ENCODE results near the gene OR2AE1.
"Not testable (repeated sequence)": the region's sequence is repeated elsewhere in the genome, so short reads cannot be mapped to it uniquely, and the experiment has no call there.

The OR2AE1 gene

GRCh38 chr7:99894738-99895137 lies 17.9 kb upstream of the OR2AE1 start:
- Histone ChIP-seq H3K4ac (ENCODE audit: low read depth, low read length) (no peak overlapping the region), H3K56ac (ENCODE audit: low read length) (no peak overlapping the region)

GRCh38 chr7:99893280-99893679 lies 16.4 kb upstream of the OR2AE1 start:
- H2BK15ac ChIP-seq (replicated peaks; ENCODE audit: low read depth), result no peak overlapping the region
- no peak overlapping the region for H4K8ac ChIP-seq (ENCODE audit: low read depth, low read length)
- H2BK5ac ChIP-seq (ENCODE audit: low read length), result no peak overlapping the region
- H3K4me2 ChIP-seq (ENCODE audit: low read length), result no peak overlapping the region
- no peak for DNase-seq
- no peaks in the 10 kb centered on the region for H3K4me1 ChIP-seq (ENCODE audit: control insufficient read depth, low read depth, low read length)
- H3K4me3 ChIP-seq (ENCODE audit: low read length), result no peak overlapping the region
- H3K9ac ChIP-seq (ENCODE audit: low read length), result no peak overlapping the region
- H3K79me1 ChIP-seq (ENCODE audit: low read length), result no peaks in the 10 kb centered on the region
- H3K4ac ChIP-seq (ENCODE audit: low read depth, low read length), result no peak overlapping the region
- no peak overlapping the region for H2AK5ac ChIP-seq (ENCODE audit: low read length)
- H3K36me3 ChIP-seq (ENCODE audit: control insufficient read depth, insufficient read depth, low read length), result no peaks in the 10 kb centered on the region
- H3K27ac ChIP-seq (ENCODE audit: low read depth, low read length), result no peak overlapping the region
- no peak overlapping the region for H3K23ac ChIP-seq (ENCODE audit: low read length)
- H4K5ac ChIP-seq (ENCODE audit: low read length), result no peak overlapping the region
- H2BK120ac ChIP-seq (ENCODE audit: low read depth, low read length), result no peak overlapping the region
- no peaks in the 10 kb centered on the region for H3K27me3 ChIP-seq (ENCODE audit: insufficient read depth, low read length, poor library complexity)
- H3K79me2 ChIP-seq (ENCODE audit: control insufficient read depth, insufficient read depth, low read length), result no peaks in the 10 kb centered on the region
- no CpG with 5 or more reads among the region's 5 CpGs for WGBS (ENCODE audit: extremely low coverage, insufficient coverage, low lambda C conversion rate)
- H3K56ac ChIP-seq (ENCODE audit: low read length), result no peak overlapping the region
- H3K18ac ChIP-seq (ENCODE audit: low read length), result no peak overlapping the region

More at GRCh38 chr7:99894738-99895137, 17.9 kb upstream of the OR2AE1 start:
- Histone ChIP-seq H3K27ac (ENCODE audit: low read depth, low read length) (no peak overlapping the region), H3K36me3 (ENCODE audit: control insufficient read depth, insufficient read depth, low read length) (no peaks in the 10 kb centered on the region), H3K4me2 (ENCODE audit: low read length) (no peak overlapping the region), H2BK120ac (ENCODE audit: low read depth, low read length) (no peak overlapping the region), H2BK5ac (ENCODE audit: low read length) (no peak overlapping the region), H3K23ac (ENCODE audit: low read length) (no peak overlapping the region), H3K79me2 (ENCODE audit: control insufficient read depth, insufficient read depth, low read length) (no peaks in the 10 kb centered on the region), H3K4me3 (ENCODE audit: low read length) (no peak overlapping the region), H3K18ac (ENCODE audit: low read length) (no peak overlapping the region), H2AK5ac (ENCODE audit: low read length) (no peak overlapping the region), H3K79me1 (ENCODE audit: low read length) (no peaks in the 10 kb centered on the region), H4K5ac (ENCODE audit: low read length) (no peak overlapping the region), H3K9ac (ENCODE audit: low read length) (no peak overlapping the region), H3K27me3 (ENCODE audit: insufficient read depth, low read length, poor library complexity) (no peaks in the 10 kb centered on the region), H3K4me1 (ENCODE audit: control insufficient read depth, low read depth, low read length) (no peaks in the 10 kb centered on the region), H4K8ac (ENCODE audit: low read depth, low read length) (no peak overlapping the region), H2BK15ac (replicated peaks; ENCODE audit: low read depth) (no peak overlapping the region)
- no peak for DNase-seq

- not testable (repeated sequence) for H3K36me3 ChIP-seq (ENCODE audit: control insufficient read depth, insufficient read depth, low read length); H3K4me2 ChIP-seq (ENCODE audit: low read length); H2AK5ac ChIP-seq (ENCODE audit: low read length); H2BK5ac ChIP-seq (ENCODE audit: low read length); H3K23ac ChIP-seq (ENCODE audit: low read length); H3K27ac ChIP-seq (ENCODE audit: low read depth, low read length); H3K56ac ChIP-seq (ENCODE audit: low read length); H4K8ac ChIP-seq (ENCODE audit: low read depth, low read length); H3K9ac ChIP-seq (ENCODE audit: low read length); DNase-seq; H3K79me1 ChIP-seq (ENCODE audit: low read length); H3K4ac ChIP-seq (ENCODE audit: low read depth, low read length); H3K4me1 ChIP-seq (ENCODE audit: control insufficient read depth, low read depth, low read length); H3K79me2 ChIP-seq (ENCODE audit: control insufficient read depth, insufficient read depth, low read length); H2BK15ac ChIP-seq (replicated peaks; ENCODE audit: low read depth); H3K4me3 ChIP-seq (ENCODE audit: low read length); H3K27me3 ChIP-seq (ENCODE audit: insufficient read depth, low read length, poor library complexity); H4K5ac ChIP-seq (ENCODE audit: low read length); H3K18ac ChIP-seq (ENCODE audit: low read length); H2BK120ac ChIP-seq (ENCODE audit: low read depth, low read length)
- no CpG with 5 or more reads among the region's 2 CpGs for WGBS (ENCODE audit: extremely low coverage, insufficient coverage, low lambda C conversion rate)
Observed at GRCh38 chr7:99890348-99890747, 13.5 kb upstream of the OR2AE1 start.

- not testable (repeated sequence) for H3K27me3 ChIP-seq (ENCODE audit: insufficient read depth, low read length, poor library complexity); H3K18ac ChIP-seq (ENCODE audit: low read length); H4K5ac ChIP-seq (ENCODE audit: low read length); H3K27ac ChIP-seq (ENCODE audit: low read depth, low read length); H2AK5ac ChIP-seq (ENCODE audit: low read length); H3K79me1 ChIP-seq (ENCODE audit: low read length); H3K79me2 ChIP-seq (ENCODE audit: control insufficient read depth, insufficient read depth, low read length); H2BK120ac ChIP-seq (ENCODE audit: low read depth, low read length); H4K8ac ChIP-seq (ENCODE audit: low read depth, low read length); H3K4me1 ChIP-seq (ENCODE audit: control insufficient read depth, low read depth, low read length); H2BK15ac ChIP-seq (replicated peaks; ENCODE audit: low read depth); DNase-seq; H3K4me3 ChIP-seq (ENCODE audit: low read length); H3K4ac ChIP-seq (ENCODE audit: low read depth, low read length); H3K9ac ChIP-seq (ENCODE audit: low read length); H3K56ac ChIP-seq (ENCODE audit: low read length); H3K36me3 ChIP-seq (ENCODE audit: control insufficient read depth, insufficient read depth, low read length); H3K23ac ChIP-seq (ENCODE audit: low read length); H2BK5ac ChIP-seq (ENCODE audit: low read length); H3K4me2 ChIP-seq (ENCODE audit: low read length)
- WGBS (ENCODE audit: extremely low coverage, insufficient coverage, low lambda C conversion rate), result no CpG with 5 or more reads among the region's 29 CpGs
Observed at GRCh38 chr7:99888366-99888765, 11.5 kb upstream of the OR2AE1 start.

- Histone ChIP-seq H3K27me3 (ENCODE audit: insufficient read depth, low read length, poor library complexity) (no peaks in the 10 kb centered on the region), H3K23ac (ENCODE audit: low read length) (no peak overlapping the region), H2BK5ac (ENCODE audit: low read length) (no peak overlapping the region), H4K5ac (ENCODE audit: low read length) (no peak overlapping the region), H3K4me1 (ENCODE audit: control insufficient read depth, low read depth, low read length) (no peaks in the 10 kb centered on the region), H3K9ac (ENCODE audit: low read length) (no peak overlapping the region), H4K8ac (ENCODE audit: low read depth, low read length) (no peak overlapping the region), H2AK5ac (ENCODE audit: low read length) (no peak overlapping the region), H3K56ac (ENCODE audit: low read length) (no peak overlapping the region), H3K27ac (ENCODE audit: low read depth, low read length) (no peak overlapping the region), H3K4me3 (ENCODE audit: low read length) (no peak overlapping the region), H3K79me1 (ENCODE audit: low read length) (no peaks in the 10 kb centered on the region), H3K18ac (ENCODE audit: low read length) (no peak overlapping the region), H3K4ac (ENCODE audit: low read depth, low read length) (no peak overlapping the region), H3K79me2 (ENCODE audit: control insufficient read depth, insufficient read depth, low read length) (no peaks in the 10 kb centered on the region), H2BK120ac (ENCODE audit: low read depth, low read length) (no peak overlapping the region), H3K4me2 (ENCODE audit: low read length) (no peak overlapping the region), H3K36me3 (ENCODE audit: control insufficient read depth, insufficient read depth, low read length) (no peaks in the 10 kb centered on the region), H2BK15ac (replicated peaks; ENCODE audit: low read depth) (no peak overlapping the region)
- no peak for DNase-seq
- WGBS (ENCODE audit: extremely low coverage, insufficient coverage, low lambda C conversion rate), result no CpG with 5 or more reads among the region's 4 CpGs
Observed at GRCh38 chr7:99881370-99881769, 4.5 kb upstream of the OR2AE1 start.

GRCh38 chr7:99876491-99876890 lies 342 bp downstream of the OR2AE1 start:
- WGBS (ENCODE audit: extremely low coverage, insufficient coverage, low lambda C conversion rate), result no CpG with 5 or more reads among the region's 5 CpGs
- no peak for DNase-seq

More at GRCh38 chr7:99876491-99876890, 342 bp downstream of the OR2AE1 start:
- Histone ChIP-seq H3K9ac (ENCODE audit: low read length) (no peak overlapping the region), H3K79me2 (ENCODE audit: control insufficient read depth, insufficient read depth, low read length) (no peaks in the 10 kb centered on the region), H2BK5ac (ENCODE audit: low read length) (no peak overlapping the region), H4K8ac (ENCODE audit: low read depth, low read length) (no peak overlapping the region), H2AK5ac (ENCODE audit: low read length) (peak overlapping the region; percentile 24), H3K23ac (ENCODE audit: low read length) (peak overlapping the region; percentile 30), H4K5ac (ENCODE audit: low read length) (no peak overlapping the region), H3K79me1 (ENCODE audit: low read length) (no peaks in the 10 kb centered on the region), H3K18ac (ENCODE audit: low read length) (no peak overlapping the region), H3K4me3 (ENCODE audit: low read length) (no peak overlapping the region), H2BK15ac (replicated peaks; ENCODE audit: low read depth) (no peak overlapping the region), H3K4me2 (ENCODE audit: low read length) (no peak overlapping the region), H2BK120ac (ENCODE audit: low read depth, low read length) (no peak overlapping the region), H3K36me3 (ENCODE audit: control insufficient read depth, insufficient read depth, low read length) (no peaks in the 10 kb centered on the region), H3K56ac (ENCODE audit: low read length) (no peak overlapping the region), H3K4ac (ENCODE audit: low read depth, low read length) (no peak overlapping the region), H3K4me1 (ENCODE audit: control insufficient read depth, low read depth, low read length) (no peaks in the 10 kb centered on the region), H3K27ac (ENCODE audit: low read depth, low read length) (no peak overlapping the region), H3K27me3 (ENCODE audit: insufficient read depth, low read length, poor library complexity) (no peaks in the 10 kb centered on the region)
